ENCODE results near the gene MFAP5. TPM values are rescaled to one million over a fixed set of nuclear protein-coding genes. Genes with fewer than 3 reads are reported as not detected.

MFAP5 gene
- total RNA-seq, 1 donor from 2014 or later, result 105 TPM

DNA sequence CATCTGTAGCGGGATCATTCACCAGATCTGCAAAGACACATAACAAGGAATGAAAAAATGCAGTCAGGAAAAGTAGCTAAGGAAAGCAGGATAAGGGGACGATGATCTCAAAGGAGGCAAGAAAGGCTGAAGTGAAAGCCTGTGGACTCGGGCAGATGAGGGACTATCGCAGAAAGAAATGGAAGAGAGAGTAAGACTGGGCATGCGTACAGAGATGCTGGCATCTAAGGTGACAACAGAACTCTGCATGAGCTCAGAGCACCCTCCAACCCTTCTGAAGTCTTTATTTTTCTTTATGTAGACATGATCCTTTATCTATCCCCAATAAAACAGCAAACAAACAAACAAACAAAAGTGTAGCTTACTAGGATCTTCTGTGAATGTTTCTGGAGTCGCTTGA, 7.2 kb downstream of the MFAP5 start:
- Mint-ChIP-seq H3K36me3 (ENCODE audit: low read depth, unreplicated experiment) (peaks cover 6% of the 10 kb centered on the region), H3K27me3 (ENCODE audit: low read depth, unreplicated experiment) (no peaks in the 10 kb centered on the region), H3K27ac (ENCODE audit: unreplicated experiment) (no peak overlapping the region), H3K4me1 (ENCODE audit: low read depth, unreplicated experiment) (peaks cover 7% of the 10 kb centered on the region), H3K4me3 (ENCODE audit: unreplicated experiment) (no peak overlapping the region), H3K9me3 (ENCODE audit: unreplicated experiment) (no peaks in the 10 kb centered on the region)
- H3K36me3 ChIP-seq (ENCODE audit: insufficient read depth, low read length), result no peaks in the 10 kb centered on the region
- TF ChIP-seq, protein P1, sequence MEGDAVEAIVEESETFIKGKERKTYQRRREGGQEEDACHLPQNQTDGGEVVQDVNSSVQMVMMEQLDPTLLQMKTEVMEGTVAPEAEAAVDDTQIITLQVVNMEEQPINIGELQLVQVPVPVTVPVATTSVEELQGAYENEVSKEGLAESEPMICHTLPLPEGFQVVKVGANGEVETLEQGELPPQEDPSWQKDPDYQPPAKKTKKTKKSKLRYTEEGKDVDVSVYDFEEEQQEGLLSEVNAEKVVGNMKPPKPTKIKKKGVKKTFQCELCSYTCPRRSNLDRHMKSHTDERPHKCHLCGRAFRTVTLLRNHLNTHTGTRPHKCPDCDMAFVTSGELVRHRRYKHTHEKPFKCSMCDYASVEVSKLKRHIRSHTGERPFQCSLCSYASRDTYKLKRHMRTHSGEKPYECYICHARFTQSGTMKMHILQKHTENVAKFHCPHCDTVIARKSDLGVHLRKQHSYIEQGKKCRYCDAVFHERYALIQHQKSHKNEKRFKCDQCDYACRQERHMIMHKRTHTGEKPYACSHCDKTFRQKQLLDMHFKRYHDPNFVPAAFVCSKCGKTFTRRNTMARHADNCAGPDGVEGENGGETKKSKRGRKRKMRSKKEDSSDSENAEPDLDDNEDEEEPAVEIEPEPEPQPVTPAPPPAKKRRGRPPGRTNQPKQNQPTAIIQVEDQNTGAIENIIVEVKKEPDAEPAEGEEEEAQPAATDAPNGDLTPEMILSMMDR (IDR thresholded peaks at IDR 0.05; ENCODE audit: insufficient read depth, low read depth, low read length), result no peak
- no peak for TF ChIP-seq EZH2 (IDR thresholded peaks at IDR 0.05; ENCODE audit: insufficient read depth, low read length)
- H3K9me3 ChIP-seq (ENCODE audit: insufficient read depth, low read depth, low read length), result no peaks in the 10 kb centered on the region
- H3K9ac ChIP-seq (ENCODE audit: low read length), result no peak overlapping the region
- no peak overlapping the region for H3K4me3 ChIP-seq (ENCODE audit: insufficient read depth, low read depth, low read length)
- H3K27ac ChIP-seq (ENCODE audit: low read depth, low read length), result no peak overlapping the region
- no peaks in the 10 kb centered on the region for H3K79me2 ChIP-seq (ENCODE audit: insufficient read depth, low read length)
- H3K4me2 ChIP-seq (ENCODE audit: low read length), result no peak overlapping the region
- H3K27me3 ChIP-seq (ENCODE audit: insufficient read depth, low read length), result no peaks in the 10 kb centered on the region
- H2AFZ ChIP-seq (ENCODE audit: low read depth, low read length), result no peak overlapping the region
- no peak for FAIRE-seq
- no peak for DNase-seq (ENCODE audit: low read depth)
- peaks cover 12% of the 10 kb centered on the region for H3K4me1 ChIP-seq (ENCODE audit: insufficient read depth, low read length)
- H4K20me1 ChIP-seq (ENCODE audit: insufficient read depth, low read length), result no peaks in the 10 kb centered on the region

DNA sequence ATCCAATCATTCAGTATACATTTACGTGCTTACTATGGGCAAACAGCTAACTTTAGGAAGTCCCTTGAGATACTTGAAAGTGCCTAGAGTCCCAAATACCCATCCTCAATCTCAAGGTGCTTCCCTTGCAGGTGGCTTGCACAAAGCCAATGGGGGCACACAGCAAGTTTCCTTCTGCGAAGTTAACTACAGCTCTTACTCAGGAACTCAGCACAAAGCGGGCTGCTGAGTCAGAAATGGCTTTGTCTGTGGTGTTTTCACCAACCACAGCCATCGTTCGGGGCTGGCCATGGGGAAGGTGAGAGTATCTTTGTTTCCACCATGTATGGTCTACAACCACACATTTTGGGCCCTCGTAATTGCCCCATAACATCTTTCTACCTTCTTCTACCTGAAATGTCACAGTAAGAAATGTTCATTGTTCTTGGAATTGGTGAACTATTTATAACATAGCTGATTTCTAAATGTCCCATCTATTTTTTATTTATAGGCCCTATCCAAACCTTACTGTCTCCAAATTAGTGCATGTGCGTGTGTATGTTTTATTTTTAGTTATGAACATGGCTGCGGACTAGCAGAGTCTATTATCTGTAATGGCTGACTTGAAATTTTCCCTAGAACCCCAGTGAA, 13.9 kb downstream of the MFAP5 start:
- no peak for DNase-seq (ENCODE audit: low read depth)
- no peak for TF ChIP-seq EZH2 (IDR thresholded peaks at IDR 0.05; ENCODE audit: insufficient read depth, low read length)
- TF ChIP-seq, protein P1 (IDR thresholded peaks at IDR 0.05; ENCODE audit: insufficient read depth, low read depth, low read length), result no peak
- no peaks in the 10 kb centered on the region for H3K79me2 ChIP-seq (ENCODE audit: insufficient read depth, low read length)

DNA sequence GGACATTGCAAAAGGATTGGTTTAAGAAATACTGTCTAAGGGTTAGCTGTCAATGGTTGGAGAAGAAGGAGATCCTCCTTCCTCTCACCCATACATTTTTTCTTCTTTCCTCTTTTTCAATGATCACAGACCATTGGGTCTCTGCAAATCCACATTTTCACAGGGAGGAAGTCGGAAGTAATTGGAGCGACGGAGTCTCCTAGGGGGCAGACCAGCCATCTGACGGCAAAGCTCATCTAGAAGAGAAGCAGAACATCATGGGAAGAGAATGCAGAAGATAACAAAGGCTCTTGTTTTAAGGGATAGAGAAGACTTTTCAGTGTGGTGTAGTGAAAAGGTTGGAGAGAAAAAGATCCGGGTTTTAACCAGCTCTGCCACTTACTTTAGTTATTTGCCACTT, 14.7 kb downstream of the MFAP5 start:
- no peaks in the 10 kb centered on the region for H4K20me1 ChIP-seq (ENCODE audit: insufficient read depth, low read length)
- H3K4me1 Mint-ChIP-seq (ENCODE audit: low read depth, unreplicated experiment), result peaks cover 2% of the 10 kb centered on the region
- H3K36me3 ChIP-seq (ENCODE audit: insufficient read depth, low read length), result peaks cover 4% of the 10 kb centered on the region
- H3K27ac Mint-ChIP-seq (ENCODE audit: unreplicated experiment), result no peak overlapping the region
- peaks cover 7% of the 10 kb centered on the region for H3K36me3 Mint-ChIP-seq (ENCODE audit: low read depth, unreplicated experiment)
- no peak overlapping the region for H3K4me2 ChIP-seq (ENCODE audit: low read length)
- H3K27me3 Mint-ChIP-seq (ENCODE audit: low read depth, unreplicated experiment), result no peaks in the 10 kb centered on the region
- FAIRE-seq (no peak), DNase-seq (ENCODE audit: low read depth) (no peak)
- H3K27me3 ChIP-seq (ENCODE audit: insufficient read depth, low read length), result no peaks in the 10 kb centered on the region
- H3K9me3 ChIP-seq (ENCODE audit: insufficient read depth, low read depth, low read length), result no peaks in the 10 kb centered on the region
- H3K9ac ChIP-seq (ENCODE audit: low read length), result no peak overlapping the region
- H3K27ac ChIP-seq (ENCODE audit: low read depth, low read length), result no peak overlapping the region
- no peak overlapping the region for H3K4me3 ChIP-seq (ENCODE audit: insufficient read depth, low read depth, low read length)
- TF ChIP-seq EZH2 (IDR thresholded peaks at IDR 0.05; ENCODE audit: insufficient read depth, low read length), result no peak
- TF ChIP-seq, protein P1 (IDR thresholded peaks at IDR 0.05; ENCODE audit: insufficient read depth, low read depth, low read length), result no peak
- no peaks in the 10 kb centered on the region for H3K4me1 ChIP-seq (ENCODE audit: insufficient read depth, low read length)
- H3K79me2 ChIP-seq (ENCODE audit: insufficient read depth, low read length), result no peaks in the 10 kb centered on the region
- H3K9me3 Mint-ChIP-seq (ENCODE audit: unreplicated experiment), result no peaks in the 10 kb centered on the region
- no peak overlapping the region for H3K4me3 Mint-ChIP-seq (ENCODE audit: unreplicated experiment)
- no peak overlapping the region for H2AFZ ChIP-seq (ENCODE audit: low read depth, low read length)

More for the DNA sequence above, 13.9 kb downstream of the MFAP5 start:
- Histone ChIP-seq H3K4me1 (ENCODE audit: insufficient read depth, low read length) (no peaks in the 10 kb centered on the region), H3K4me2 (ENCODE audit: low read length) (no peak overlapping the region), H3K9ac (ENCODE audit: low read length) (no peak overlapping the region), H3K27me3 (ENCODE audit: insufficient read depth, low read length) (no peaks in the 10 kb centered on the region), H3K9me3 (ENCODE audit: insufficient read depth, low read depth, low read length) (no peaks in the 10 kb centered on the region), H3K36me3 (ENCODE audit: insufficient read depth, low read length) (peaks cover 4% of the 10 kb centered on the region), H3K4me3 (ENCODE audit: insufficient read depth, low read depth, low read length) (no peak overlapping the region), H2AFZ (ENCODE audit: low read depth, low read length) (no peak overlapping the region), H4K20me1 (ENCODE audit: insufficient read depth, low read length) (no peaks in the 10 kb centered on the region), H3K27ac (ENCODE audit: low read depth, low read length) (no peak overlapping the region)
- FAIRE-seq, result no peak
- Mint-ChIP-seq H3K4me3 (ENCODE audit: unreplicated experiment) (no peak overlapping the region), H3K27ac (ENCODE audit: unreplicated experiment) (no peak overlapping the region), H3K27me3 (ENCODE audit: low read depth, unreplicated experiment) (no peaks in the 10 kb centered on the region), H3K9me3 (ENCODE audit: unreplicated experiment) (no peaks in the 10 kb centered on the region), H3K36me3 (ENCODE audit: low read depth, unreplicated experiment) (peaks cover 7% of the 10 kb centered on the region), H3K4me1 (ENCODE audit: low read depth, unreplicated experiment) (peaks cover 2% of the 10 kb centered on the region)
